Hepatocyte (in vitro differentiated cells): ENCODE measurements around the gene SLC22A31. TPM values are rescaled to one million over a fixed set of nuclear protein-coding genes. Genes with fewer than 3 reads are reported as not detected.

Experiments
- DNase-seq: peaks from one replicate; pipeline ENCODE4 v3.0.0-alpha.2; 2016; ENCODE audit warnings: low spot score
- H2AFZ ChIP-seq: fragments of 200-600 bp; sonication (generic); 2 replicates; pipeline ENCODE4 v1.6.0; 2016; ENCODE audit warnings: antibody characterized with exemption, mild to moderate bottlenecking
- H3K27ac ChIP-seq: fragments of 200-600 bp; sonication (generic); 2 replicates; pipeline ENCODE4 v1.5.1; 2016; ENCODE audit warnings: mild to moderate bottlenecking
- H3K27me3 ChIP-seq: fragments of 200-600 bp; sonication (generic); 2 replicates; pipeline ENCODE4 v1.6.1; 2016
- H3K36me3 ChIP-seq: fragments of 200-600 bp; sonication (generic); replicated peaks from 2 replicates; pipeline ENCODE4 v1.5.1; 2016; ENCODE audit warnings: low read depth; ENCODE audit not compliant: insufficient read depth
- H3K4me1 ChIP-seq: fragments of 200-600 bp; sonication (generic); 2 replicates; pipeline ENCODE4 v1.5.1; 2016; ENCODE audit warnings: mild to moderate bottlenecking, moderate library complexity; ENCODE audit not compliant: insufficient read depth
- H3K4me2 ChIP-seq: fragments of 200-600 bp; sonication (generic); 2 replicates; pipeline ENCODE4 v1.6.0; 2016
- H3K4me3 ChIP-seq: fragments of 200-600 bp; sonication (generic); 2 replicates; pipeline ENCODE4 v1.5.1; 2016; ENCODE audit warnings: mild to moderate bottlenecking
- H3K79me2 ChIP-seq: fragments of 200-600 bp; sonication (generic); 2 replicates; pipeline ENCODE4 v1.6.0; 2017; ENCODE audit warnings: mild to moderate bottlenecking
- H3K9me2 ChIP-seq: fragments of 200-600 bp; sonication (generic); replicated peaks from 2 replicates; pipeline ENCODE4 v1.6.0; 2017; ENCODE audit warnings: mild to moderate bottlenecking; ENCODE audit not compliant: insufficient read depth
- H3K9me3 ChIP-seq: fragments of 200-600 bp; sonication (generic); 2 replicates; pipeline ENCODE4 v1.5.1; 2016; ENCODE audit warnings: low read depth, mild to moderate bottlenecking
- H4K20me1 ChIP-seq: fragments of 200-600 bp; sonication (generic); 2 replicates; pipeline ENCODE4 v1.6.0; 2016; ENCODE audit warnings: mild to moderate bottlenecking; ENCODE audit not compliant: insufficient read depth, poor library complexity, severe bottlenecking
- EZH2 ChIP-seq: fragments of 200-600 bp; sonication (generic); IDR thresholded peaks from 2 replicates; pipeline ENCODE4 v1.6.1; 2016; ENCODE audit warnings: antibody characterized with exemption, mild to moderate bottlenecking, borderline replicate concordance
- EZH2phosphoT487 ChIP-seq: fragments of 200-600 bp; sonication (generic); IDR thresholded peaks from one replicate; pipeline ENCODE4 v1.6.1; 2018; ENCODE audit warnings: antibody characterized with exemption, mild to moderate bottlenecking, low read depth, moderate library complexity; ENCODE audit not compliant: unreplicated experiment, severe bottlenecking
- WGBS: methylation state at CpG from one replicate; pipeline ENCODE4 v1.1.6; 2016; ENCODE audit warnings: low lambda C conversion rate; ENCODE audit errors: missing lambda C conversion rate; 5-methylcytosine and 5-hydroxymethylcytosine counted together
- polyA plus RNA-seq: library from polyadenylated mRNA; unstranded; fragments of >200 nt; fragmentation: Nextera tagmentation; extraction: Ambion mirVana; gene quantifications from 2 replicates; pipeline ENCODE4 v1.2.1, GENCODE V29; 2016
- total RNA-seq: library from RNA; depleted of rRNA; stranded (reverse); fragments of >200 nt; gene quantifications from 2 replicates; pipeline ENCODE4 v1.2.3, GENCODE V29; 2014
- TF ChIP-seq, protein P1 (sequence below): fragments of 200-600 bp; sonication (generic); IDR thresholded peaks from 2 replicates; pipeline ENCODE4 v1.5.1; 2016; ENCODE audit warnings: antibody characterized with exemption, mild to moderate bottlenecking; ENCODE audit not compliant: poor library complexity

Gene SLC22A31
- total and polyA plus RNA-seq, 2 experiments from 2014 or later: 1.4 to 1.6 TPM

DNA sequence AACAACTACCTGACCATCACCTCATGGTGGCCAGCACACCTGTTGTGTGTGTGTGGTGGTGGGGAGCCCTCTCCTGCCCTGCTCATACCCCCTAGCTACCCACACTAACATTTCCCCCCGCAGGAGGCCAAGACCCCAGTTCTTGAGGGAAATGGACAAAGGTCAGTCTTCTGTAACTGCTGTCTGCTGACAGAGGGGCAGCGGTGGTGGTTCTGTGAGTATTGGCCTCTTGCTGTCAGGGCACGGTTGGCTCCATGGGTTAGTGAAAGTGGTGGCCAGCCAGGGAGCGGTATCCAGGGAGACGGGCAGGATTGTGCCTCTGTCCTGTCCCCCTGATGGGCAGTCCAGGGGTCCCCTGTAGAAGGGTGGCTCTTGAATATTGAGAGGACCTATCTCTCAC, 43.3 kb upstream of the SLC22A31 start:
- DNase-seq: no peak
- Histone ChIP-seq H2AFZ (no peak overlapping the region), H3K27ac (no peak overlapping the region), H3K36me3 (no peaks in the 10 kb centered on the region), H3K79me2 (peaks cover 3% of the 10 kb centered on the region), H3K9me2 (no peaks in the 10 kb centered on the region), H3K4me1 (peaks cover 6% of the 10 kb centered on the region), H3K9me3 (no peaks in the 10 kb centered on the region), H3K4me3 (no peak overlapping the region), H3K27me3 (no peaks in the 10 kb centered on the region), H4K20me1 (no peaks in the 10 kb centered on the region), H3K4me2 (no peak overlapping the region)
- WGBS: 82% methylated on average over 5 of the region's 5 CpGs
- TF ChIP-seq, protein P1, sequence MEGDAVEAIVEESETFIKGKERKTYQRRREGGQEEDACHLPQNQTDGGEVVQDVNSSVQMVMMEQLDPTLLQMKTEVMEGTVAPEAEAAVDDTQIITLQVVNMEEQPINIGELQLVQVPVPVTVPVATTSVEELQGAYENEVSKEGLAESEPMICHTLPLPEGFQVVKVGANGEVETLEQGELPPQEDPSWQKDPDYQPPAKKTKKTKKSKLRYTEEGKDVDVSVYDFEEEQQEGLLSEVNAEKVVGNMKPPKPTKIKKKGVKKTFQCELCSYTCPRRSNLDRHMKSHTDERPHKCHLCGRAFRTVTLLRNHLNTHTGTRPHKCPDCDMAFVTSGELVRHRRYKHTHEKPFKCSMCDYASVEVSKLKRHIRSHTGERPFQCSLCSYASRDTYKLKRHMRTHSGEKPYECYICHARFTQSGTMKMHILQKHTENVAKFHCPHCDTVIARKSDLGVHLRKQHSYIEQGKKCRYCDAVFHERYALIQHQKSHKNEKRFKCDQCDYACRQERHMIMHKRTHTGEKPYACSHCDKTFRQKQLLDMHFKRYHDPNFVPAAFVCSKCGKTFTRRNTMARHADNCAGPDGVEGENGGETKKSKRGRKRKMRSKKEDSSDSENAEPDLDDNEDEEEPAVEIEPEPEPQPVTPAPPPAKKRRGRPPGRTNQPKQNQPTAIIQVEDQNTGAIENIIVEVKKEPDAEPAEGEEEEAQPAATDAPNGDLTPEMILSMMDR: no peak
- TF ChIP-seq EZH2phosphoT487 (no peak), EZH2 (no peak)

DNA sequence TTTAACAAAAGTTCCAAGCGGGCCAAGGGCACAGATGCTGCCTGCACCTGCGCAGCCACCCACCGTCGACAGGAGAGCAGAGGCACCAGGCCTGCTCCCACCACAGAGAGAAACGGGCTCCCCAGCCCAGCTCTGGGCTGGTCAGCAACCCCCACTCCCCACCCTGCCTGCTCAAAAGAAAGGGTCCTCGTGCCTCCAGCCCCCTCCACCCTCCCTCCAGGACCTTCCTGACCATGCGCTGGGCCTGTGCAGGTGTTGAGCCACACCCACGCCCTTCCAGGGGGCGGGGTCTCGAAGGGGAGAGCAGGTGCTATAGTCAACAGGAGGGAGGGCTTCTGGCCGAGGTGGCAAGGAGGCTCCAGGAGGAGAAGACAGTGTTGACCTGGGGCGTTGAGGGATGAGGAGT, 42.5 kb upstream of the SLC22A31 start:
- Histone ChIP-seq H3K36me3 (no peaks in the 10 kb centered on the region), H3K79me2 (peaks cover 3% of the 10 kb centered on the region), H3K4me2 (no peak overlapping the region), H4K20me1 (no peaks in the 10 kb centered on the region), H3K4me3 (no peak overlapping the region), H3K27ac (no peak overlapping the region), H3K27me3 (no peaks in the 10 kb centered on the region), H3K9me3 (no peaks in the 10 kb centered on the region), H3K9me2 (no peaks in the 10 kb centered on the region), H3K4me1 (peaks cover 6% of the 10 kb centered on the region), H2AFZ (no peak overlapping the region)
- TF ChIP-seq EZH2phosphoT487: no peak
- TF ChIP-seq, protein P1: no peak
- no peak for TF ChIP-seq EZH2
- WGBS: 65% methylated on average over 12 of the region's 12 CpGs
- DNase-seq: no peak

DNA sequence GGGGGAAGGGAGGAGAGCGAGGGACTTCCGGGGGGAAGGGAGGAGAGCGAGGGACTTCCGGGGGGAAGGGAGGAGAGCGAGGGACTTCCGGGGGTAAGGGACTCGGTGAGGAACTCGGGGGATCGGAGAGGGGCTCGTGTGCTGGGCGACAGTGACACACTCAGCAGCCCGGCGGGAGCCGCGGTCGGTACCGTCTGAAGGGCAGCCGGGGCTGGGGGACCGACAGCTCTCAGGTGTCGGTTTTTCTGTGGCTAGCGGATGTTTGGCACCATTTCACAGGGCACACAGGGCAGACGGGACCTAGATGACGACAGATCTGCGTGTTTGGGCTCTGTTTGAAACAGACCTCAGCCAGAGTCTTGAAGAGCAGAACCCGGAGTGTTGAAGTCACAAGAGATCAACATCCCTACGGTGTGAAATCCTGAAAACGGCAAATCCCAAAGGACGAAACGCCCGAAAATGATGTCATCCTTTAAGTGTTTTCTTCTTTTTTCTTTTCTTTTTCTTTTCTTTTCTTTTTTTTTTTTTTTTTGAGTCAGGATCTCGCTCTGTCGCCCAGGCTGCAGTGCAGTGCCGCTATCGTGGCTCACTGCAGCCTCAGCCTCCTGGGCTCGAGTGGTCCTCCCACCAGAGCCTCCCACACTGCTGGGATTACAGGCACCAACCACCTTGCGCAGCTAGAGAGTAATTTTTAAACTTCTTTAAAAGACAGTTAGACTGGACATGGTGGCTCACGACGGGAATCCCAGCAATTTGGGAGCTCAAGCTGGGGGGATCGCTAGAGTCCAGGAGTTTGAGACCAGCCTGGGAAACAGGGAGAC, 41.1 kb upstream of the SLC22A31 start:
- peak; percentile 81 for DNase-seq
- Histone ChIP-seq H3K36me3 (no peaks in the 10 kb centered on the region), H3K4me3 (peak overlapping the region; percentile 65), H2AFZ (peak overlapping the region; percentile 68), H3K4me1 (peaks cover under 1% of the 10 kb centered on the region), H3K9me3 (no peaks in the 10 kb centered on the region), H4K20me1 (no peaks in the 10 kb centered on the region), H3K79me2 (peaks cover 3% of the 10 kb centered on the region), H3K27ac (peak overlapping the region; percentile 97), H3K27me3 (no peaks in the 10 kb centered on the region), H3K9me2 (no peaks in the 10 kb centered on the region), H3K4me2 (peak overlapping the region; percentile 87)
- TF ChIP-seq EZH2phosphoT487: no peak
- TF ChIP-seq, protein P1: no peak
- no peak for TF ChIP-seq EZH2
- WGBS: 17% methylated on average over 22 of the region's 39 CpGs
